Stimulated activated naive CD4-positive, alpha-beta T cell treated with Interleukin-2 at 50 U/mL for 16 hours (primary cell): ENCODE measurements around the gene DSP.
A peak's percentile ranks its signal among the peaks of the same experiment; 100 is the strongest.

ENCODE experiments used
- DNase-seq: peaks from one replicate; lab custom pipeline; 2025; lab: John Stamatoyannopoulos, UW

The DSP gene

GRCh38 chr6:7562769-7563168, 21.3 kb downstream of the DSP start:
- no peak for DNase-seq

DNA sequence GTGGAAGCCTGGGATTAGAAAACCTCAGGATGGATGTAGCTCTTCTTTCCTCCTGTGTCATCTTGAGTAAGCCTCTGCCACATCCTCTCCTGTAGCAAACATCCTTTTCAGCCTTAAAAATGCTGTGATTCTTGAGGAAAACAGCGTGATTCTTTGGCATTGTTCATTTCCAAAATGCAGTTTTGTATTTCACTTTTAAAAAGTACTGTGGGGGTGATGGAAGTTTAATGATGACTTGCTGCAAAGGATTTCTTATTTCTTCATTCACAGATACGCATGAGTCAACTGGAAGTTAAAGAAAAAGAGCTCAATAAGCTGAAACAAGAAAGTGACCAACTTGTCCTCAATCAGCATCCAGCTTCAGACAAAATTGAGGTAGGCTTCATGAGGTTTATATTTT, 24.6 kb downstream of the DSP start:
- DNase-seq = no peak

DNA sequence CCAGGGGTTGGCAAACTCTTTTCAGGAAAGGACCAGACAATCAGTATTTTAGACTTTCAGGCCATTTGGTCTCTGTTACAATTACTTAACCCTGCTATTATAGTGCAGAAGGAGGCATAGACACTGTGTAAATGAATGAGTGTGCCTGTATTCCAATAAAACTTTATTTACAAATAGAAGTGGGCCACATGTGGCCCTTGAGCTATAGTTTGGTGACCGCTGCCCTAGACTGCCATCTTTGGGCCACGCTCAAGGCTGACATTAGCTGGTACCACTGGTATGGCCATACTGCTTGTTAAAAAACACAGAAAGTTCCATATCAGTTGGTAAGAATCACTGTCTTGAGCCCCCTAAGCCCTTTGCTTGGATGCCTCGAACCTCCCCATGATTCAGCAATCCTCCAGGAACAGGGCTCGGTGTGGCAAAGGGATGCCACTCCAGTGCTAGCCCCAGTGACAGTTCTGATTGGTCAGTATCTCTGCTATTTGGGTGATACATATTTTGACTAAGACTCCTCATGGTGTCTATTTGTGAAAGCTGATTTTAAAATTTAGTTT, 25.2 kb downstream of the DSP start:
- DNase-seq = no peak

DNA sequence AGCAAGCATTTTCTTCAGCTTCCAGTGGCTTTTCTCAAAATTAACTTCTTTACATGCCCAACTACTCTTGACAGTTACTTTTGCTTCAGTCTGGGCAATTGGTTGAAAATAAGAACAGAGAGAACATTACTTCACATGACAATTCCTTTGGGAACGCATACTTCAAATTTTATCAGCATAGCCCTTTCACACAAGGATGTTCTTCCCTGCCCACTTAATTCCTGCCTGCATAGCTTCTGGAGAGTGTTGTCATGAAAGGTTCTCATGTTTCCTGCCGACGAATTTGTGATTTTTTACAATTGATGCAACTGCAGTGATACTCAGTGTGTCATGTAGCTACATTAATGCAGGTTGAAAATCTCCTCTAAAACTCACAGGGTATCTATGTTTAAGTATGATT, 26.6 kb downstream of the DSP start:
- no peak for DNase-seq

GRCh38 chr6:7569082-7569481, 27.6 kb downstream of the DSP start:
- no peak for DNase-seq

DNA sequence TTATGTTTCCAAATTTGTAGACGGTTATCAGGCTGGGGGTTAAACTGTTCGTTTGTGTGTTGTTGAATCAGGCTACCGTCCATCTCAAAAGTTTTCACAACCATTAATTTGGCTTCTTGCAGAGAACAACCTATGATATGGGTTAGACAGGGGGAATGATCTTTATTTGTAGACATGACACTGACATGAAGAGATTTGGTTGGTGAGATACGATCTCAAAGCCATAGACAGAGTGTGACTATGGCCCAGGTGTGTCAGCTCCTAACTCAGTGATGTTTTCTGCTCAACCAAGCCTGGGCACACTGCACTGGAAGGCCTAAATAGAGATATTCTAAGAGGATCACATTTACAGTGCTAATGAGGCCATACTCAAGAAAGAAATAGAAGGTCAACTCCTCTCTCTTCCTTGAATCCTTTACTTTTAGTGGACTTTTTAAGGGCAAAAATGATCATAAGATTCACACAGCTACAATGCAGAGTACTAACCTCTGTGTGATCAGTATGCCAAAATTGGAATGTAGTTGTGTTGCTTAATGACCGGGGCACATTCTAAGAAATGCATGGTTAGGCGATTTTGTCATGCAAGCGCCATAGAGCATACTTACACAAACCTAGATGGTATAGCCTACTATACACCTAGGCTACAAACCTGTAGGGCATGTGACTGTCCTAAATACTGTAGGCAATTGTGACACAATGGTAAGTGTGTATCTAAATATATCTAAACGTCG, 30.9 kb downstream of the DSP start:
- DNase-seq = no peak

- no peak for DNase-seq
Observed at GRCh38 chr6:7574500-7574899, 33.0 kb downstream of the DSP start.

GRCh38 chr6:7578516-7578915, 37.0 kb downstream of the DSP start:
- no peak for DNase-seq

- DNase-seq = no peak
Observed at GRCh38 chr6:7578931-7579330, 37.5 kb downstream of the DSP start.

DNA sequence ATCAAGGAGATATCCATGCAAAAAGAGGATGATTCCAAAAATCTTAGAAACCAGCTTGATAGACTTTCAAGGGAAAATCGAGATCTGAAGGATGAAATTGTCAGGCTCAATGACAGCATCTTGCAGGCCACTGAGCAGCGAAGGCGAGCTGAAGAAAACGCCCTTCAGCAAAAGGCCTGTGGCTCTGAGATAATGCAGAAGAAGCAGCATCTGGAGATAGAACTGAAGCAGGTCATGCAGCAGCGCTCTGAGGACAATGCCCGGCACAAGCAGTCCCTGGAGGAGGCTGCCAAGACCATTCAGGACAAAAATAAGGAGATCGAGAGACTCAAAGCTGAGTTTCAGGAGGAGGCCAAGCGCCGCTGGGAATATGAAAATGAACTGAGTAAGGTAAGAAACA, 38.4 kb downstream of the DSP start:
- DNase-seq = no peak

DNA sequence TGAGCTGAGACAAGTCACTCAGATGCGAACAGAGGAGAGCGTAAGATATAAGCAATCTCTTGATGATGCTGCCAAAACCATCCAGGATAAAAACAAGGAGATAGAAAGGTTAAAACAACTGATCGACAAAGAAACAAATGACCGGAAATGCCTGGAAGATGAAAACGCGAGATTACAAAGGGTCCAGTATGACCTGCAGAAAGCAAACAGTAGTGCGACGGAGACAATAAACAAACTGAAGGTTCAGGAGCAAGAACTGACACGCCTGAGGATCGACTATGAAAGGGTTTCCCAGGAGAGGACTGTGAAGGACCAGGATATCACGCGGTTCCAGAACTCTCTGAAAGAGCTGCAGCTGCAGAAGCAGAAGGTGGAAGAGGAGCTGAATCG, 39.1 kb downstream of the DSP start:
- DNase-seq = no peak

DNA sequence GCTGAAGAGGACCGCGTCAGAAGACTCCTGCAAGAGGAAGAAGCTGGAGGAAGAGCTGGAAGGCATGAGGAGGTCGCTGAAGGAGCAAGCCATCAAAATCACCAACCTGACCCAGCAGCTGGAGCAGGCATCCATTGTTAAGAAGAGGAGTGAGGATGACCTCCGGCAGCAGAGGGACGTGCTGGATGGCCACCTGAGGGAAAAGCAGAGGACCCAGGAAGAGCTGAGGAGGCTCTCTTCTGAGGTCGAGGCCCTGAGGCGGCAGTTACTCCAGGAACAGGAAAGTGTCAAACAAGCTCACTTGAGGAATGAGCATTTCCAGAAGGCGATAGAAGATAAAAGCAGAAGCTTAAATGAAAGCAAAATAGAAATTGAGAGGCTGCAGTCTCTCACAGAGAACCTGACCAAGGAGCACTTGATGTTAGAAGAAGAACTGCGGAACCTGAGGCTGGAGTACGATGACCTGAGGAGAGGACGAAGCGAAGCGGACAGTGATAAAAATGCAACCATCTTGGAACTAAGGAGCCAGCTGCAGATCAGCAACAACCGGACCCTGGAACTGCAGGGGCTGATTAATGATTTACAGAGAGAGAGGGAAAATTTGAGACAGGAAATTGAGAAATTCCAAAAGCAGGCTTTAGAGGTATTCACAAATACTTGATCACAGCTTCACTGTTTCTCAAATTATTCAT, 39.6 kb downstream of the DSP start:
- DNase-seq = no peak

DNA sequence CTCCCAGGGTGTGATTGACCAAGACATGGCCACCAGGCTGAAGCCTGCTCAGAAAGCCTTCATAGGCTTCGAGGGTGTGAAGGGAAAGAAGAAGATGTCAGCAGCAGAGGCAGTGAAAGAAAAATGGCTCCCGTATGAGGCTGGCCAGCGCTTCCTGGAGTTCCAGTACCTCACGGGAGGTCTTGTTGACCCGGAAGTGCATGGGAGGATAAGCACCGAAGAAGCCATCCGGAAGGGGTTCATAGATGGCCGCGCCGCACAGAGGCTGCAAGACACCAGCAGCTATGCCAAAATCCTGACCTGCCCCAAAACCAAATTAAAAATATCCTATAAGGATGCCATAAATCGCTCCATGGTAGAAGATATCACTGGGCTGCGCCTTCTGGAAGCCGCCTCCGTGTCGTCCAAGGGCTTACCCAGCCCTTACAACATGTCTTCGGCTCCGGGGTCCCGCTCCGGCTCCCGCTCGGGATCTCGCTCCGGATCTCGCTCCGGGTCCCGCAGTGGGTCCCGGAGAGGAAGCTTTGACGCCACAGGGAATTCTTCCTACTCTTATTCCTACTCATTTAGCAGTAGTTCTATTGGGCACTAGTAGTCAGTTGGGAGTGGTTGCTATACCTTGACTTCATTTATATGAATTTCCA, 43.9 kb downstream of the DSP start:
- no peak for DNase-seq

- DNase-seq = no peak
Observed at GRCh38 chr6:7587631-7588100, 46.2 kb downstream of the DSP start.

GRCh38 chr6:7588506-7588905, 47.0 kb downstream of the DSP start:
- DNase-seq = no peak

GRCh38 chr6:7589221-7589620, 47.8 kb downstream of the DSP start:
- no peak for DNase-seq

DNA sequence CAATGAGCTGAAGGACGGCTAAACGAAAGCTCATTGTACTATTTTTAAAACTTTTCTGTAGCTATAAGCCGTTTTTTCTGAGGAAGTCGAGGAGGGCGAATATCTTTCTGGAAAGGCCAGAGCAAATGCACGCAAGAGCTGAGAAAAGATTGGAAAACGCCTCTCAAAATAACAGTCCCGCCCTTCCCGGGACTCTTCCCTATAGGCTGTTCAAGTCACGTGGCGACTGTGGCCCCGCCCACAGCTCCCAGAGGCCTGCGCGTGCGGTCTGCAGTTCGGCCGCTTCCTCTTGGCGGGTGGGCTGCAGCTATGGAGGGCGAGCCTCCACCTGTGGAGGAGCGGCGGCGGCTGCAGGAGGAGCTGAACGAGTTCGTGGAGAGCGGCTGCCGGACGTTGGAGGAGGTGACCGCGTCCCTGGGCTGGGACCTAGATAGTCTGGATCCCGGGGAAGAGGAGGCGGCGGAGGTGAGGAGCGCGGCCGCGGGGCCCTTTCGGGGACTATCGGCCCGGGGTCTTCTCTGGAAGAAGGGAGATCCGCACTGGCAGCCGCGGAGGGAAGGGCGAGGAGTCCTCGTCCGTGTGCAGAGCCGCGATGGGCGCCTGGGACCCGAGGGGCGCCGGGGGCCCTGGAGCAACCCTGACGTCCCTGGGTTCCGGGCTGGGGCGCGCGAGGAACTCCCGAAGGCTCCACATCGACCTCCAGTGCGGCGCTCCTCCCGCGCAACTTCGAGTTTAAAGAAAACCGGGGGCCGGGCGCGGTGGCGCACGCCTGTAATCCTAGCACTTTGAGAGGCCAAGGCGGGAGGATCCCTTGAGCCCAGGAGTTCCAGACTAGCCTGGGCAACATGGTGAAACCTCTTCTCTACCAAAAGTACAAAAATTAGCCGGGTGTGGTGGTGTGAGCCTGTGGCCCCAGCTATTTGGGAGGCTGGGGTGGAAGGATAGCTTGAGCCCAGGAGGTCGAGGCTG, 48.8 kb downstream of the DSP start, which contains the start of gene SNRNP48:
Gene SNRNP48 (plus strand): TSS at position 250 of the 969 bp plus-strand sequence. CDS start 60 bp downstream, at position 310.
- DNase-seq = peak; percentile 89

- no peak for DNase-seq
Observed at GRCh38 chr6:7590918-7591302, 49.4 kb downstream of the DSP start.

GRCh38 chr6:7591770-7592169, 50.3 kb downstream of the DSP start:
- DNase-seq = no peak

DNA sequence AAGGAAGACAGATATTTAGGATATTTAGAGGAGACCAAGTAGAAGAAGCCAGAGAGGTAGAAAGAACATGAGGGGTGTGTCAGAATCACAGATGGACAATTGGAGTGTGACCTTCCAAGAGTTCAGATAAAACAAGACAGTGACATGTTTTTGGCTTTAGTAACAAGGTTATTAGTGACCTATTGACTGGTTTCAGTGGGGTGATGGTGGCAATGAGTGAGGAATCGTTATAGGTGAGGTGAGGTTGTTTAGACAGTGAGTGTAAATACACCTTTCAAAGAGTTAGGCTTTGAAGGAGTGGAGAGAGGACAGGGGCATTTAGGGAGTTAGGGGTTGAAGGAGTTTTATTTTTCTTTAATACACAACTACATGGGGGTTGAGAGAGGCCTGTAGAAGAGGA, 51.8 kb downstream of the DSP start:
- DNase-seq = no peak

- DNase-seq = no peak
Observed at GRCh38 chr6:7594579-7595125, 53.2 kb downstream of the DSP start.
